AG10803 (cell line): ENCODE results near the gene VPS25.

Experiments
- DNase-seq: peaks from one replicate; pipeline ENCODE4 v3.0.0; 2010; ENCODE audit warnings: low read depth
- H3K4me3 ChIP-seq: 2 replicates; pipeline ENCODE4 v1.5.1; 2011; ENCODE audit warnings: mild to moderate bottlenecking, low read length, control low read depth
- CTCF ChIP-seq: conservative IDR thresholded peaks from 2 replicates; pipeline ENCODE4 v1.5.1; 2011; ENCODE audit warnings: mild to moderate bottlenecking, low read length, control low read depth, inconsistent platforms

Gene VPS25

GRCh38 chr17:42774066-42774745, 957 bp downstream of the VPS25 start:
- DNase-seq: peak; percentile 49
- TF ChIP-seq CTCF: no peak
- H3K4me3 ChIP-seq: peak overlapping the region; percentile 97

- no peak overlapping the region for H3K4me3 ChIP-seq
- TF ChIP-seq CTCF: no peak
- no peak for DNase-seq
These were observed 2.4 kb downstream of the VPS25 start for GRCh38 chr17:42775534-42776098.

GRCh38 chr17:42778570-42778969, 5.3 kb downstream of the VPS25 start:
- no peak overlapping the region for H3K4me3 ChIP-seq
- no peak for DNase-seq
- TF ChIP-seq CTCF: no peak

- no peak for DNase-seq
- TF ChIP-seq CTCF: no peak
- H3K4me3 ChIP-seq: no peak overlapping the region; the same call in 1 of the 2 replicates
These were observed 6.2 kb downstream of the VPS25 start for GRCh38 chr17:42779304-42779935.

- TF ChIP-seq CTCF: no peak
- peak; percentile 22 for DNase-seq
- H3K4me3 ChIP-seq: peak within 1 kb of the TSS; percentile 78
These were observed 6.9 kb downstream of the VPS25 start, which contains the start of gene WNK4 for GRCh38 chr17:42779936-42780850. WNK4 (plus strand) TSS chr17:42780610; CDS start chr17:42780699, 89 bp downstream.

GRCh38 chr17:42780851-42781638, 7.8 kb downstream of the VPS25 start:
- DNase-seq: no peak
- peak overlapping the region; percentile 78 for H3K4me3 ChIP-seq
- TF ChIP-seq CTCF: no peak
